K562 treated with DMSO at 1 percent for 4 hours (cell line): ENCODE measurements around the gene ACSM2B. TPM values are rescaled to one million over a fixed set of nuclear protein-coding genes. Genes with fewer than 3 reads are reported as not detected.

Source experiments
- total RNA-seq: library from RNA; unstranded; fragments of 300-600 nt; gene quantifications from 2 replicates; pipeline ENCODE4 v1.2.3, GENCODE V29; 2022; ENCODE audit not compliant: insufficient read depth

Gene ACSM2B
- 1.8 and 16.9 TPM in 2 replicates for total RNA-seq

GRCh38 chr16:20576145-20576544, at the start of gene ACSM2B:
Gene ACSM2B, minus strand, starts transcription at chr16:20576367. Its CDS starts 11,522 bp downstream, at chr16:20564845.

Other genes starting within 250 kb of the ACSM2B start
- not detected in 2 replicates for gene GP2, start 248.9 kb downstream of the ACSM2B start, total RNA-seq
- not detected in 2 replicates for gene UMOD, start 223.7 kb downstream of the ACSM2B start, total RNA-seq
- gene PDILT, start 171.6 kb downstream of the ACSM2B start, total RNA-seq: not detected in 2 replicates
- gene ACSM5, start 166.8 kb downstream of the ACSM2B start, total RNA-seq: 0.43 TPM in 1 of 2 replicates, not detected in the other
- gene ACSM2A, start 124.8 kb downstream of the ACSM2B start, total RNA-seq: not detected in 2 replicates
- gene ACSM1, start 121.3 kb upstream of the ACSM2B start, total RNA-seq: 4.0 TPM in 1 of 2 replicates, not detected in the other
- gene THUMPD1, start 165.5 kb upstream of the ACSM2B start, total RNA-seq: 15.7 and 18.8 TPM in 2 replicates
- gene ACSM3, start 187.6 kb upstream of the ACSM2B start, total RNA-seq: 265 and 316 TPM in 2 replicates
- 21.8 and 26.7 TPM in 2 replicates for gene ERI2, start 230.1 kb upstream of the ACSM2B start, total RNA-seq
- gene REXO5, start 230.2 kb upstream of the ACSM2B start, total RNA-seq: 23.6 and 24.3 TPM in 2 replicates